NCI-H2196 treated with DMSO at 0.1 percent for 48 hours (cell line): Measurements from ENCODE around the gene COMP.

Source experiments
- DNase-seq: peaks from one replicate; lab custom pipeline; 2025; ENCODE audit not compliant: unreplicated experiment; lab: John Stamatoyannopoulos, UW

The COMP gene

GRCh38 chr19:18804139-18804601 lies 13.1 kb upstream of the COMP start:
- no peak for DNase-seq

DNA sequence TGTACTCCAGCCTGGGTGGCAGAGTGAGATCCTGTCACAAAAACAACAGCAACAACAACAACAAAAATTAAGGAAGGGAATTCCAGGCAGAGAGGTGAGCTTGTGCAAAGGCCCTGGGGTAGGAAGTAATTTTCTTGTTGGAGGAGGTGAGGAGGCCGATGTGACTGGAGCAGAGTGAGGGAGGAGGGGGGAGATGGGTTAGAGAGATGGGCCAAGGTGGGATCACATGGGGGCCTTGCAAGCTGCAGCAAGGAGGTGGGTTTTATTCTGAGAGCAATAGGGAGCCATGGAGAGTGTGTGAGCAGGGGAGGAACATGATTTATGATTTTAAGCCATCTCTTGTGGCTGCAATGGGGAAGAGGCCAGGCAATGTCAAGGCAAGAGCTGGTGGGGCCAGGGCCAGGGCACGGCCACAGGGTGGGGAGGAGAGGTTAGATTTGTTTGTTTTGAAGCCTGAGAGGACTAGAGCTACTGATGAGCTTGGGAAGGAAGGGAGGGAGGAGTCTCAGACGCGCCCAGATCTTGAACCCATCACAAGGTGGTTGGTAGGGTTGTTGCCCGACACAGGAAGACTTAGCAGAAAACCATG lies 12.5 kb upstream of the COMP start:
- DNase-seq = no peak

GRCh38 chr19:18802354-18802753 lies 11.2 kb upstream of the COMP start:
- no peak for DNase-seq

GRCh38 chr19:18800636-18801035 lies 9.5 kb upstream of the COMP start:
- DNase-seq = no peak

DNA sequence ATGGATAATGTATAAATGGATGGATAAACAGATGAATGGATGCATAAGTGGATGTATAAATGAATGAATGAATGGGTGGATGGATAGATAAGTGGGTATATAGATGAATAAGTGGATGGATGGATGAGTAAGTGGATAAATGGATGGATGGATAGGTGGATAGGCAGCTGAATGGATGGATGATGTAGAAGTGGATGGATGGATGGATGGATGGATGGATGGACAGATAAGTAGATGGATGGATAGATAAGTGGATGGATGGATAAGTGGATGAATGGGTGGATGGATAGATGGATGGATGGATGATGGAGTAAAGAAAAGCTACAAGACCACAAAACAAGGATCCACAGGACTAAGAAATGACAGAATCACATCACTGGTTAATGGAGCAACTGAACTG lies 9.0 kb upstream of the COMP start:
- no peak for DNase-seq

GRCh38 chr19:18799389-18799970 lies 8.4 kb upstream of the COMP start:
- no peak for DNase-seq

- no peak for DNase-seq
Measured at GRCh38 chr19:18798384-18799352, 7.6 kb upstream of the COMP start.

DNA sequence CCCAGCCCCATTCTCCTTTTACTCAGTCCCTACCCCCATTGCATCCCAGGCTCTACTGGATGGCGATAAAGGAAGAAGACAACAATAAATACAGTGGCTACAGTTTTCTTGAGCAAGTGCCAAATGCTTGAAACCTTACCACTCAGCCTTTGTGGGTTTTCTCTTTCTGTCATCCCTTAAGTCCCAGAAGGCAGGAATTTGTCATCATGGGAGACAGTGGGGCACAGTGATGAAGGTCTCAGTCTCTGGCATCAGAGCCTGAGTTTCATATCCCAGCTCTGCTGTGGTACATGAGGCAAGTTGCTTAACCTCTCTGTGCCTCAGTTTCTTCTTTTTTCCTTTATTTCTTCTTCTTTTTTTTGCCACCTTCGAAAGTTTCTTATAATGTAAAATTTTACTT lies 5.1 kb upstream of the COMP start:
- no peak for DNase-seq

DNA sequence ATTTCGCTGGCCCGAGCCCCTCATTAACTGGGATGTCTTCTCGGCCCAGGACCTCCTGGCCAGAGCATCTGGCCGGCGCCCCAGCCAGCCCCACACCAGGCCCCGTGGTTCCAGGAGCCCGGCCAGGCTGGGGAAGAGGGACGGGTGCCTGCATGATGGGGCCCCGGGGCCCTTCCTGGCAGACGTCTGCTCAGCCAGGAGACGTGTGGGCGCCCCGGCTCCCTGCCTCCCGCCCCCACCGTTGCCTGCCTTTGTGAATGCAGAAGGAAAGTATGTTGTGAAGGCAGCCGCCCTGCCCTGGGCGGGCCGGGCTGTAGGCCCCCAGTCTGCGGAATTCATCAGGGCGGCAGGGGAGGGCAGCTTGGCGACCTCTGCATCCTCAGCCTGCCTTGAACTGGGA lies 4.4 kb upstream of the COMP start:
- DNase-seq = no peak

- DNase-seq = no peak
Measured at GRCh38 chr19:18794692-18795091, 3.6 kb upstream of the COMP start.

DNA sequence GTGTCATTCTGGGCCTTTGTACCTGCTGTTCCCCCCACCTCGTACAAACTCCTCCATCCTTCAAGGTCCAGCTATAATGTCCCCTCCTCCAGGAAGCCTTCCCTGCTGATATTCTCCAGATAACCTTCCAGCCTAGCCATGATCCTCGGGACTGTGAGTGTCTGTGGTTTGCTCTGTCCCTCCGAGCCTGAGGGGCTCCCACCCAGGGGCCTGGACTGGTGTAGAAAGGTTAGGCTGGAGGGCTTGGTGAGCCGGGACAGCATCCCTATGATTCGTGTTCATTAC lies 2.9 kb upstream of the COMP start:
- DNase-seq = no peak

GRCh38 chr19:18793144-18794028 lies 2.3 kb upstream of the COMP start:
- DNase-seq = no peak

DNA sequence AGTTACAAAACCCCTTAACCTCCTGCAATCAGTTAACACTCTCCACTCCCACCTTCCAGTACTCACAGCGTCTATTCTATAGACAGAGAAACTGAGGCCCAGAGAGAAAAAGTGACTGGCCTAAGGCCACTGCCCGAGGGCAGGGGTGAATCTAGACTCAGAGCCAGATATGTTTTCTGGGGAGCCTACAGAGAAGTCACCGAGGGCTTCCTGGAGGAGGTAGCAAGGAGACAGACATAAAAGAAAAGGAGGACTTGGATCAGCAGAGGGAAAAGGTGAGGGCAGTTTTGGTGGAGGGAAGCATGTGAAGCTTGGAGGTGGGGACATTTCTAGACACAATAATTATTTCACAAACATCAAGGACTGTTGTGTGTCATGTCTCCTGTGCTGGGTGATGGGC lies 1.6 kb upstream of the COMP start:
- DNase-seq = no peak

GRCh38 chr19:18791315-18791678 lies 192 bp upstream of the COMP start:
- no peak for DNase-seq

DNA sequence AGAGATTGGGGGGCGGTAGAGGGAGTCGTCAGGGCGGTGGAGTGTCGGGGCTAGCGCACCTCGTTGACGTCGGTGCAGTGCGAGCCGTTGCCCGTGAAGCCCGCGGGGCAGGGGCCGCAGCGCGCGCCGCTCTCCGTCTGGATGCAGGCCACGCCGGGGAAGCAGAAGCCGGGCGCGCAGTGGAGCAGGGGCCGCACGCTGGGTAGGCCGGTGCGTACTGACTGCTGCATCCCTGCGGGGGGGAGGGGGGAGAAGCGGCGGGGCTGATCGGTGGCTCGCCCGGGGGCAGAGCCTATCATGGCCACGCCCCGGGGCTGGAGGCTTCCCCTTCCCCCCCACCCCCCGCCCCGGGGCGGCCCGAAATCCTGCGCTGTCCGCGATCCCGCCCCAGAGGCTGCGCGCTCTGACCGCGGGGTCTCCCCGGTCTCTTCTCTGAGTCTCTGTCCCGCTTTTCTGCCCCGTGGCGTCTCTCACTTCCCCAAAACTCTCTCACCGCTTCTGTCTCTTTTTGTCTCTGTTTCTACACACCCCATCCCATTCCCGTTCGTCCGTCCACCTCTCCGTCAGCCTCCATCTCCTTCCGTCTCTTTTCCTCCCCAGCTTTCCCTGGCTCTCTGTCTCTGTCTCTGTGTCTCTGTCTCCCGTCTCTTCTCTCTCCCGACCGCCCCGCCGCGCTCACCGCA lies 1.1 kb downstream of the COMP start:
- DNase-seq = peak; percentile 38

DNA sequence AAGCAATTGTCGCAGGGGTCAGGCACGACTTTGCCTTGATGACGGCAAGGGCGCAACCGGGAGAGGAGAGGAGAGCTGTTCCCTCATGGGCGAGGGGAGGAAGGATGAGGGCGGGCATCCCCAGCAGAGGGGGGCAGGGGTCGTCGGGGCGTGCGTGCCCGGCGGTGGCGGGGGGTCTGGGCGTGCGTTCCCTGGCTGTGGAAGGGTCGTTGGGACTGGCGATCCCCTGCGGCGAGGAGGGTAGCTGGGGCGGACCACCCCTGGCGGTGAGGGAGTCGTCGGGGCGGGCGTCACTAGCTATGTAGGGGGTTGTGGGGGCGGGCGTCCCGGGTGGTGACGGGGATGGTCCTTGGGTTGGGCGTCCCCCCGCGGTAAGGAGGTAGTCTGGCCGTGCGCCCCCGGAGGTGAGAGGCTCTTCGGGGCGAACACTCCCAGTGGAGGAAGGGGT lies 1.7 kb downstream of the COMP start:
- DNase-seq = no peak

- no peak for DNase-seq
Measured at GRCh38 chr19:18788529-18789421, 2.3 kb downstream of the COMP start.

DNA sequence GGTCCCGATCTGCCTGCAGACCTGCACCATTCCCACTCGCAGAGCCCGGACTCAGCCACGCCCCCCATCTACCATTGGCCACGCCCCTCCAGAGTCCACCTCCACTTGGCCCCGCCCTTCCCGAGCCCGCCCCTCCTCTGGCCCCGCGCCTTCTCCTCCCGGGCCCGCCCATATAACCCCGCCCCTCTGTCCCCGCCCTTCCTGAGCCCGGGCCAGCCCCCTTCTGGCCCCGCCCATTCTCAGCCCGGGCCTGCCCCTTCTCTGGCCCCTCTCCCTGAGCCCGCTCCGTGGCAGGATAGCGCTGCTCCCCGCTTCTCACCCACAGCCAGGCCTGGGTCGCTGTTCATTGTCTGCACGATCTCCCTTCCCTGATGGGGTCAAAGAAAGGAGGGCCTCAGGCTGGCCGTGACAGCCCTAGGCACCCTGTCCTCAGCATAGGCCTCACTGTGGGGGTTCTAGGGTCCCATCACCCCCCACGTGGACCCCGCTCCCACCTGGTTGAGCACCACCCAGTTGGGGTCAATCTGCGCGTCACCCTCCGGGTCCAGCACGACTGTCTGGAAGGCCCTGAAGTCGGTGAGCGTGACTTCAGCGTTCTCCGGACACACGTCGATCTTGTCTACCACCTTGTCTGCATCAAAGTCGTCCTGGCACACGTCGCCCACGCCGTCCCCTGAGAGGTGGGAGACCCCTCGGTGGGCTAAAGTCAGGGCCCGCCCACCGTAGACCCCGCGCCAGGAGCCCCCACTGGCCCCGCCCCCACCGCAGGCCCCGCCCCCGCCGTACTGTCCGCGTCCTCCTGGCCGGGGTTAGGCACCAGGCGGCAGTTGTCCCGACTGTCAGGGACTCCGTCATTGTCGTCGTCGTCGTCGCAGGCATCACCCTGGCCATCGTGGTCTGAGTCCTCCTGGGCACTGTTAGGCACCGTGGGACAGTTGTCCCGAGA lies 5.7 kb downstream of the COMP start:
- DNase-seq = peak; percentile 52

- no peak for DNase-seq
Measured at GRCh38 chr19:18784786-18785120, 6.4 kb downstream of the COMP start.
